GM18520 (cell line): ENCODE results near the gene ANAPC1.
"Not testable (repeated sequence)": the region's sequence is repeated elsewhere in the genome, so short reads cannot be mapped to it uniquely, and the experiment has no call there.

Experiments
- ATAC-seq: cut with Tn5 transposase; IDR thresholded peaks from one replicate; pipeline ENCODE4 v1.9.1; 2021; ENCODE audit not compliant: unreplicated experiment

ANAPC1 gene

DNA sequence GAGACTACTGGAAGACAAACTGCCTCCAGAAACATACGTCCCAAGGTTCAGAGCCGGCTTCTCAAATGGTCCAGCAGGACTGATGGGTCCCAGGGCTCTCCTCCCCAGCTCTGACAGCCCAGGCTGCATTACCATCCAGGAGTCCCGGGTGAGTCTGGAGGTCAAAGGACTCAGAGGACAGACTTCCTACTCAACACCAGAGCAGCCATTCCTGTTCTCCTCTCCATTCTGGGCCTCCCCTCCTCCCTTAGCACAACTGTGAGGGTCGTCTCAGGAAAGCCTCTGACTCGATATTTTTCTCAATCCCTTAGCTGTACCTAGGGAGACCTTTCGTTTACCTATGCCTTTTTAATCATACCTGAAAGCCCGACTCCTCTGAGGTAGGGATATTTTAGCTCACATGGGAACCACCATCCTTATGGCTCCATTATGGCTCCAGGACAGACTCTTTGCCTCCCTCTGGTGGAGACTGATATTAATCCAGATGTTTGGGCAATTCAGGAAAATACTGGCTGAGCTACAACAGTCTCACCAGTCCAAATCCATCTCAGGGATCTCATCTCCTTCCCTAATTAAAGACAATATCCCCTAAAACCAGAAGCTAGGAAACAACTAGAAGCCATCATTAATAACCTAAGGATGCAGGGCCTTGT is 70.9 kb downstream of the ANAPC1 start:
- not testable (repeated sequence) for ATAC-seq

DNA sequence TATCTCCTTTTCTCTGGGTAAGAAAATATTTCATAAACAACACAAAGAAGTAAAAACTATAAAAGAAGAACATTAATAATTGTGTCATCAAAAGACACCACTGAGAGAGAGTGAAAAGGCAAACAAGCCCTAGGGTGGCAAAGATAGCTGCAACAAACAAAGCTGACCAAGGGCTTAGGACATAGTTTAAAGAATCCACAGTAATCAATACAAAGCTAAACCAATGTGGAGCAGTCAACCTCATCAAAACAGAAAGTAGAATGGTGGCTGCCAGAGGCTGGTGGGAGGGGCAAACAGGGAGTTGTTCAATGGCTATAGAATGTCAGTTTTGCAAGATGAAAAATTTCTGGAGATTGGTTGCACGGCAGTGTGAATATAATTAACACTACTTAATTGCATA is 93.4 kb downstream of the ANAPC1 start:
- not testable (repeated sequence) for ATAC-seq

- not testable (repeated sequence) for ATAC-seq
Observed at GRCh38 chr2:111784081-111784480, 99.9 kb downstream of the ANAPC1 start.

GRCh38 chr2:111782195-111782594 is 101.8 kb downstream of the ANAPC1 start:
- ATAC-seq: not testable (repeated sequence)

- not testable (repeated sequence) for ATAC-seq
Observed at GRCh38 chr2:111781443-111782094, 102.4 kb downstream of the ANAPC1 start.

- ATAC-seq: not testable (repeated sequence)
Observed at GRCh38 chr2:111777155-111777554, 106.8 kb downstream of the ANAPC1 start.

DNA sequence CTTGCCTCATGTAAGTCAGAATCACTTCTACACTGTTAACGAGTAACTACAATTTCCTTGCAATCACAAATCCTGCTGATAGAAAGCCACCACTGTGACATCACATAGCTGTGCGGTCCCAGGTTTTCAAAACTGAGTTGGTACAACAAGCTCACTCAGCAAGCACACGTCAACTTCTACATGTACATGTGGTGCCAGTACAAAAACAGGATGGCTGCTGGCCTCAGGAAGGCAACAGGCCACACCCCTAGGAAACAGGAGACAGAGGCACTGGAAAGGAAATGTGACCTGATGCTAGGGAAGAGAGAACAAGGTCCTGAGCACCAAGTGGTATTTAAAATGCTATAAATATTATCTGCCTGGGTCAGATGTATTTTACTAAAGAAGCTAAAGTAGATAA is 107.7 kb downstream of the ANAPC1 start:
- not testable (repeated sequence) for ATAC-seq

DNA sequence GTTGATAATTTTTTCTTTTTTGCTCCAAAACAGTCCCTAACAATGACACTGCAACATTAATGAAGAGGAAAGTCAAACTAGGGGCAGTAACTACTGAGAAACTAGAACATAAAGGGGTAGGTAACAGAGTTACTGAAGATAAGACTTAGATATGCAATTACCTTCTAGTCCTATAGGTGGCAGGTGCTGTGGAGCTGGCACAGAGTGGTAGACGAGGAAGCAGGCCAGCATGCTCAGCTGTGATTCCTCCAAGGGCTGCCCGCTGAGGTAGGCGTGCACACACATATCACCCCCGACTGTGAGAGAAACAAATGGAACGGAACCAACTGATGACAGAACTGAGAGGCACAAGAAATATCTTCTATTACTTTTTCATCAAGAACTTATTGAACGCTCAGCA is 111.8 kb downstream of the ANAPC1 start:
- ATAC-seq: peak; percentile 41

GRCh38 chr2:111770916-111771658 is 112.9 kb downstream of the ANAPC1 start:
- not testable (repeated sequence) for ATAC-seq

DNA sequence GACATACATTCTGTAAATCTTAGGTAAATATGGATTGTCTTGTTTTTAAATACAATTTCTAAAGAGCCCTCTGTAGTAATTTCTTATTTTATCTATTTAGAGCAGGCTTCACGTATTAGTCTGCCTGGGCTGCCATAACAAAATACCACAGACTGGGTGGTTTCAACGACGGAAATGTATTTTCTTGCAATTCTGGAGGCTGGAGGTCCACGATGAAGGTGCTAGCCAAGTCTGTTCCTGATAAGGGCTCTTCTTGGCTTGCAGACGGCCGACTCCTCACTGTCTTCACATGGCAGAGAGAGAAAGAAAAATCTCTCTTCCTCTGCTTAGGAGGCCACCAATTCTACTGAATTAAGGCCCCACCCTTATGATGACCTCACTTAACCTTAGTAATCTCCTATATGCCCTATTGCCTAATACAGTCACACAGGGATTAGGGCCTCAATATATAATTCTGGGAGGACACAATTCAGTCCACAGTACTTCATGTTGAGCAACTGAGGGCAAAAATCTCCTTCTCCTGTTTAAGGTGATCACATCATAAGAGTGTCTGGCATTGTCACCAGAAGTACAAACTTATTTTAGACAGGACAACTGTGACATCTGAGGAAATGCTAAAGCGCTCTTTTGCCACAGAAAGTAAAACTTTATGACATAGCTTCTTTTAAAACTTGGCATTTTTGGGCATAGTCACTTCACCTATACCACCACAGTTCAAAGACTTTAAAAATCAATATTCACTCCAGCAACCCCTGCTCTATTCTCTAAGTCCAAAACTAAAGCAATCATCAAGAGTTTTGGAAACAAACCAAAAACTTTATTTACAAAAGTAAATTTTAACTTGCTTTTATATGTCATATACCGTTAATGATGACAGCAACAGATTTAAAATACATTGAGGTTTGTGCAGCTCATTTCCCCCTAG is 115.5 kb downstream of the ANAPC1 start:
- ATAC-seq: not testable (repeated sequence)

DNA sequence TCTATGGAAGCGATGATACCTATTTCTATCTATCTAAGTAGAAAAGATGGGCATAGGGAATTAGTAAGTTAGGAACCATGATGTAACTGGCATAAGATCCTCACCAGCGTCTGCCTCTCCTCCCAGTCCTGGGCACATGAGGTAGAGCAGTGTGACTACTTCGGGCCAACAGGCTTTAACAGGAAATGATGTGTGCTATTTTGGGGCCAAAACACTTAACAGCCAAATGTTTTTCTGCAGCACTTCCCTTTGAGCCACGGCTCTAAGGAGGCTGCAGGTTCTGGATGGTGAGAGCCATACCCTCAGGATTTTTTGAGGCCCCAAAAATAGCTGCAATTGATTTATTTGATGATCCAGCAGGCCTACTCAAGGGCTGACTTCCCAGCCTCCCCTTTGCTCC is 116.9 kb downstream of the ANAPC1 start:
- not testable (repeated sequence) for ATAC-seq

DNA sequence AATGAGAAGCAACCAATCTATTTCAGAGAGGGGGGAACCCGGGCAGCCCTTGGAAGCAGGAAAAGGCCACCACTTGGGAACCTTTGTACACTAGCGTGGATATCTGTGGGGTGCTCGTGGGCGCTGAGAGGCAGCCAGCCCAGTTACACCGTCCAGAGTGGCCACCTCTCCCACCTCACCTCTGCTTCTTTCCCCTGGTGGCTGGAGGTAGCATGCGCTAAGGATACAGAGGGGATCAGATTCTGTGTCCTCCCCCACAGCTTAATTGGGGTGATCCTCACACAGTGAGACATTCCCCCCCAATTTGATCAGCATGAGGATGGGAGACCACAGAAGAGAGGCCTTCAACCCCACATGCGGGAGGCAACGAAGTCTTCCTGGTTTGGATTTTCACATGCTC is 117.7 kb downstream of the ANAPC1 start:
- not testable (repeated sequence) for ATAC-seq

DNA sequence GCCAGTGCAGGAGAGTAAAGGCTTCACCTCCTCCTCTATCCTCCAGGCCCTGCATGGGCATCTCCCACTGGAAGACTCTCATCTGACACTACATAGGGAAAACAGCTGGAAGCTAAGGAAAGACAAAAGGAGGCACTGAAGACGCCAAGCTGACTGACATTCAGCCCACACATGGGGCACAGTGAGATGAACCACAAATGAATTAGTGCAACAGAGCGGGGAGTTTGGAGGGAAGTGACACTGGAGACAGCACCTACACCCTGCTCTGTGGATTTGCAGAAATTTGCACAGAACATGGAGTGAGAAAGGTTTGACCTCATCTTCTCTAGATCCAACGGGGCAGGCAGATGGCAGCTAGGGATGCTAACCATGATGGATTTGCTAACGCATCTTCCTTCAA is 119.8 kb downstream of the ANAPC1 start:
- ATAC-seq: not testable (repeated sequence)

DNA sequence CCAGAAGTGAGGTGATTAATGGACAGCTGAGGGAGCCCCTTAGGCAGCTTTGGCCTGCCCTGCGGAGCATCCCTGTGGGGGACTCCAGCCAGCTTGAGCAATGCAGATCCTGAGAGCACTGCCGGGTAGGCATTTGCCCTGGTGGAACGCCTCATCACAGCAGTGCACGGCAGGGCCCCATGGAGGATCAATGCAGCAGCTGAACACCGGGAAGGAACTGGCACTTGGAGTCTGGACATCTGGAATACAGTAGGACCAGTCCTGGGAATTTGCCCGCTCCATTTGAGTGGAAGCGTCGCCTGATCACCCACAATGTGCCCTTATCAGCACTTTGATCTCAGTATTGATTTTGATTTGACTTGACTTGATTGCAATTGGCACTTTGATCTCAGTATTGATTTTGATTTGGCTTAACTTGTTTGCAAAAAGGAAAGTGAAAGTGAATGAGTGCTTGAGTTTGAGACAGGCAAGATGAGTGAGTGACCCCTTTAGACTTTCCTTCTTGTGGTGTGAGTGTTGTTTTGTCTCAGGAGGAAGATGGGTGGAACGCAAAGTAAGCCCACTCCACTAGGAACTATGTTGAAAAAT is 123.2 kb downstream of the ANAPC1 start:
- not testable (repeated sequence) for ATAC-seq

- ATAC-seq: not testable (repeated sequence)
Observed at GRCh38 chr2:111752533-111752932, 131.5 kb downstream of the ANAPC1 start.

- ATAC-seq: not testable (repeated sequence)
Observed at GRCh38 chr2:111750641-111751040, 133.4 kb downstream of the ANAPC1 start.

GRCh38 chr2:111748429-111748828 is 135.6 kb downstream of the ANAPC1 start:
- ATAC-seq: not testable (repeated sequence)

DNA sequence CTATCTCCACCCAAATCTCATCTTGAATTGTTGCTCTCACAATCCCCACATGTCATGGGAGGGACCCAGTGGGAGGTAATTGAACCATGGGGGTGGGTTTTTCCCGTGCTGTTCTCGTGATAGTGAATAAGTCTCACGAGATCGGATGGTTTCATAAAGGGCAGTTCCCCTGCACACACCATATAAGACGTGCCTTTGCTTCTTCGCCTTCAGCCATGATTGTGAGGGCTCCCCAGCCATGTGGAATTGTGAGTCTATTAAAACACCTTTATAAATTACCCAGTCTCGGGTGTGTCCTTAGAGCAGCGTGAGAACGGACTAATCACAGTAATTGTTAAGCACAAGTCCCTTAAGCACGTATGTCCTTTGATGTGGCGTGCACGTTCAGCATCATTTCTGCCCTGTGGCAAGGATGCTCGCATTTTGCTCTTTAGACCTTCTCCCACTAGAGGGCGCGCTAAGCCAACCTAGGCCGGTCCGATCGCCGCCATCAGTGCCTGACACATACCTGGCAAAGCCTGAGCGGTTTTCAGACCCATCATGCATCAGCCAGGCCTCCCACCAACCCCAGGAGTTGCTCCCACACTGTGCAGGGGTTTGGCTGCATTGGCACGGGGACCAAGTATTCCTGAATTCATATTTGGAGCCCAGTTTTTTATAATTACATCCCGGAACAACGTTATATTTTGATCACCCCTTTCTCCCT is 136.4 kb downstream of the ANAPC1 start:
- ATAC-seq: peak; percentile 58

DNA sequence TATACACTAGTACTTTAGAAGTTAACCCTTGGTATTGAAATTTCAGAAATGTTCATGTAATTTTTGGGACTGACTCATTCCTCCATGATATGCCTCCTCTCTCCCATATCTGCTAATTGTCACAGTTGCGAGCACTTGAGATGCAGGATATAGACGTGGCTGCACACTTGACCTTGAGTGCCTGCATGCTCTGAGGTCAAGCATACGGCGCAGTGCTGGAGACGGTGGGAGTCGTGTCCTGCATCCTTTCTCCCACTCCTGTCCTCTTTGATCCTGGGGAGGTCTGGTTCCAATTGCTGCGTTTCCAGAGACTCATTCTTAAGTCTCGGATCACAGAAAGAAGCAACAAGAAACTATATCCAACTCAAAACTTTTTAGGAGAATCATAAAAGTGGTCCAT is 139.2 kb downstream of the ANAPC1 start:
- not testable (repeated sequence) for ATAC-seq

- not testable (repeated sequence) for ATAC-seq
Observed at GRCh38 chr2:111741517-111741916, 142.5 kb downstream of the ANAPC1 start.
